Measurements from ENCODE around the gene TRIM34. TPM values are rescaled to one million over a fixed set of nuclear protein-coding genes. Genes with fewer than 3 reads are reported as not detected.

Gene TRIM34, protein sequence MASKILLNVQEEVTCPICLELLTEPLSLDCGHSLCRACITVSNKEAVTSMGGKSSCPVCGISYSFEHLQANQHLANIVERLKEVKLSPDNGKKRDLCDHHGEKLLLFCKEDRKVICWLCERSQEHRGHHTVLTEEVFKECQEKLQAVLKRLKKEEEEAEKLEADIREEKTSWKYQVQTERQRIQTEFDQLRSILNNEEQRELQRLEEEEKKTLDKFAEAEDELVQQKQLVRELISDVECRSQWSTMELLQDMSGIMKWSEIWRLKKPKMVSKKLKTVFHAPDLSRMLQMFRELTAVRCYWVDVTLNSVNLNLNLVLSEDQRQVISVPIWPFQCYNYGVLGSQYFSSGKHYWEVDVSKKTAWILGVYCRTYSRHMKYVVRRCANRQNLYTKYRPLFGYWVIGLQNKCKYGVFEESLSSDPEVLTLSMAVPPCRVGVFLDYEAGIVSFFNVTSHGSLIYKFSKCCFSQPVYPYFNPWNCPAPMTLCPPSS
- 10 to 100 TPM in 1 of 4 donors, 1 to 10 TPM in 3; 7.0 to 11.1 (median 7.6) TPM for total RNA-seq

DNA sequence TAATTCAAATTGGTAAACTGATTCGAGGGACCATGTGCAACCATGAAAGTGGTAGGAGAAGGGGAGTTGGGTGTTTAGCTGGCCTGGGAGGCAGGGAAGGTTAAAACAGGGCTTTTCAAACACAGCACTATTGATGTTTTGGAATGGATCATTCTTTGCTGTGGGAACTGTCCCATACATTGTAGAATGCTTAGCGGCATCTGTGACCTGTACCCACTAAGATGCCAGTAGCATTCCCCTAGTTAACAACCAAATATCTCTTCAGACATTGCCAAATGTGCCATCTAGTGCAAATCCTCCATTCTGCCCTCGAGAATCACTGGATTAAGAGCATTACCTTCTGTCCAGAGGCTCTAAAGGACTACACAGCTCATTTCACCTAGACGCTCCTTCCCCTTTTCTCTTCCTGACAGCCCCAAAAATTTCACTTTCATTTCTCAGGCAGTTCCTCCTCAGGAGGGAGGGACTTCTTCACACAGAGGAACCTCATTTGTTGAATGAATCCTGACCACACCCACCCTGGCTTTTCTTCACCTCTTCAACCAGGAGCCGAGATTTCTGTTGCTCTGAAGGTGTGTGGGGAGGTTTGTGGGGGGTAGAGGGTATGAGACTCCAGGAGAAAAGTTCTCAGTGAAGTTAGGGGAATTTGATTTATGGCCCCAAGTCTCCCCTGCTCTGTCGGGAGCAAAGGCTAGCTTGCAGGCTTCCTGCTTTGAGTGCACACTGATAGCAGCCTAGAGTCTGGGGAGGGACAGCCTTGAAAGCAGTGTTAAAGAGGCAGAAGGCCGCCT, at the start of gene TRIM34:
Gene TRIM34 (plus strand): TSS at position 513 of the 791 bp plus-strand sequence. CDS start 7,331 bp downstream, outside the sequence.
- Histone ChIP-seq H3K36me3 (no peaks in the 10 kb centered on the region), H3K4me1 (peaks cover 20 to 32% of the 10 kb centered on the region in 2 donors), H3K27me3 (no peaks in the 10 kb centered on the region), H3K4me3 (replicated peaks in 1 of 3) (peak within 1 kb of the TSS in 2 of 3 donors; percentile 36 to 42), H3K9me3 (no peaks in the 10 kb centered on the region), H3K27ac (peak within 1 kb of the TSS; percentile 6 to 50 (median 37))
- TF ChIP-seq POLR2A (IDR thresholded peaks at IDR 0.05), result peak in 1 of 2 donors; percentile 67
- TF ChIP-seq, protein P1, sequence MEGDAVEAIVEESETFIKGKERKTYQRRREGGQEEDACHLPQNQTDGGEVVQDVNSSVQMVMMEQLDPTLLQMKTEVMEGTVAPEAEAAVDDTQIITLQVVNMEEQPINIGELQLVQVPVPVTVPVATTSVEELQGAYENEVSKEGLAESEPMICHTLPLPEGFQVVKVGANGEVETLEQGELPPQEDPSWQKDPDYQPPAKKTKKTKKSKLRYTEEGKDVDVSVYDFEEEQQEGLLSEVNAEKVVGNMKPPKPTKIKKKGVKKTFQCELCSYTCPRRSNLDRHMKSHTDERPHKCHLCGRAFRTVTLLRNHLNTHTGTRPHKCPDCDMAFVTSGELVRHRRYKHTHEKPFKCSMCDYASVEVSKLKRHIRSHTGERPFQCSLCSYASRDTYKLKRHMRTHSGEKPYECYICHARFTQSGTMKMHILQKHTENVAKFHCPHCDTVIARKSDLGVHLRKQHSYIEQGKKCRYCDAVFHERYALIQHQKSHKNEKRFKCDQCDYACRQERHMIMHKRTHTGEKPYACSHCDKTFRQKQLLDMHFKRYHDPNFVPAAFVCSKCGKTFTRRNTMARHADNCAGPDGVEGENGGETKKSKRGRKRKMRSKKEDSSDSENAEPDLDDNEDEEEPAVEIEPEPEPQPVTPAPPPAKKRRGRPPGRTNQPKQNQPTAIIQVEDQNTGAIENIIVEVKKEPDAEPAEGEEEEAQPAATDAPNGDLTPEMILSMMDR (IDR thresholded peaks at IDR 0.05), result no peak
- DNase-seq, result peak; percentile 68 to 74
- WGBS, 2 donors, result 15 to 16% methylated on average over 7 of the region's 7 CpGs
- intact Hi-C loops (cut with DNase I), result no loop called here

DNA sequence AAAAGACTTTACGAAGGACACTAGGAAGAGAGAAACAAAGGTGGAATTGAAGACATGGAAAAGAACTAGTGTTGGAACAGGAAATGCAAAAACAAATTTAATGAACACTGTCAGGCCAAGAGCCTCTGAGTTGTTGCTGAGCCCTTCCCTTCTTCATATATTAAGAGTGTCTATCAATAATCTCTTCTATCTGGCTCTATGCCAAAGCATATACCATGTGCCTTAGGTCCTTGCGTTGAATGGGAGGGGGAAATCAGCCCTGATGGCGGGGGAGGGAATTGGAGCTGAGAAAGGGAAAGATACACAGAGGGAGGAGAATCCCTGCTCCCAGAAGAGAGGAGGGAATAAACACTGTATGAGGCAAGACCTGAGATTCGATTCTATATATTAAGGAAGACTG, 49.6 kb upstream of the TRIM34 start:
- intact Hi-C loops (cut with DNase I), result no loop called here
- TF ChIP-seq, protein P1 (IDR thresholded peaks at IDR 0.05), result no peak
- TF ChIP-seq POLR2A (IDR thresholded peaks at IDR 0.05), result no peak
- Histone ChIP-seq H3K9me3 (no peaks in the 10 kb centered on the region), H3K4me1 (no peaks in the 10 kb centered on the region), H3K27me3 (no peaks in the 10 kb centered on the region), H3K27ac (no peak overlapping the region), H3K36me3 (no peaks in the 10 kb centered on the region), H3K4me3 (replicated peaks in 1 of 3) (no peak overlapping the region)
- WGBS, 2 donors, result 77 to 81% methylated on average over 4 of the region's 4 CpGs
- no peak for DNase-seq

DNA sequence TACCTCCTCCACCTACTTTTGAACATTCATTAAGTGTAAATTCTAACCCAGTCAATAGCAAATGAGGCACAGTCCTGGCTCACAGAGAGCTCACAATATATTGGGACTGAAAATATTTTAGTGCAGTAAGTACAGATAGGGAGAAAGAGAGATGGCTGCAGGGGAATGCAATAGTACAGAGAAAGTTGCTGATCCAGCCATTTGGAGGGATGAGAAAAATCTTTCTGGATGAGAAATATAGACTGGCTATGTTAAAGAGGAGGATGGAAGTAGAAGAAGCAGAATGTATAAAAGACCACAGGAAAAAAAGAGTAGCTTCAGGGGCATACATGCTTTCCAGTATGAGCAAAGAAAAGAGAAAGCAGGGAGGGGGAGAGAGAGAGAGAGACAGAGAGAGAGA, 47.7 kb upstream of the TRIM34 start:
- H3K36me3 ChIP-seq, result no peaks in the 10 kb centered on the region
- no peaks in the 10 kb centered on the region for H3K4me1 ChIP-seq
- no peak for DNase-seq
- no peak overlapping the region for H3K4me3 ChIP-seq (replicated peaks in 1 of 3)
- H3K27ac ChIP-seq, result no peak overlapping the region
- no peaks in the 10 kb centered on the region for H3K9me3 ChIP-seq
- no peaks in the 10 kb centered on the region for H3K27me3 ChIP-seq
- TF ChIP-seq, protein P1 (IDR thresholded peaks at IDR 0.05), result no peak
- TF ChIP-seq POLR2A (IDR thresholded peaks at IDR 0.05), result no peak
- intact Hi-C loops (cut with DNase I), result no loop called here

DNA sequence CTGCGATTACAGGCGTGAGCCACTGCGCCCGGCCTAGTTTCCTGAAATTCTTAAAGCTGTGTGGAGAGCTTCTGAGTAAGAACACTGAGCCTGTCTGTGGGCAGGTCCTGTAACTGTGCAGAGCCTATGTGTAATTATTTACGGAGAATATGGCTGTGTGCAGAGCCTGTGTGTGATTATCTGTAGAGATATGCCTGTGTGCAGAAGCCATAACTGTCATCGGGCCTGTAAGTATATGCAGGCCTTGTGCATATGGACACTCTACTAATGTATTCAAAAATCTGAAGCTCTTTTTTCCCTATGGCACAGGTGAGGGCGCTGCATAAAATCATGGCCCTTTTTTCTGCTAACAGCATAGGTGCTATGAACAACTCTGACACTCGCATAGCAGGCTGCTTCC, 44.2 kb upstream of the TRIM34 start, which contains the start of gene OR52B6:
Gene OR52B6 (plus strand): TSS at position 301 of the 400 bp plus-strand sequence. CDS start 0 bp downstream, at position 301.
- Histone ChIP-seq H3K27me3 (no peaks in the 10 kb centered on the region), H3K27ac (no peak within 1 kb of the TSS), H3K4me3 (replicated peaks in 1 of 3) (no peak within 1 kb of the TSS), H3K9me3 (no peaks in the 10 kb centered on the region), H3K36me3 (no peaks in the 10 kb centered on the region), H3K4me1 (no peaks in the 10 kb centered on the region)
- DNase-seq, result no peak
- TF ChIP-seq, protein P1 (IDR thresholded peaks at IDR 0.05), result no peak
- TF ChIP-seq POLR2A (IDR thresholded peaks at IDR 0.05), result no peak
- intact Hi-C loops (cut with DNase I), result no loop called here
- WGBS, 2 donors, result 95 to 98% methylated on average over 8 of the region's 8 CpGs

Data from thyroid gland (tissue), 4 donors.